EL (cell line): ENCODE data around the gene SLC22A31.

ENCODE experiments used
- DNase-seq: peaks from one replicate; pipeline ENCODE4 v3.0.0-alpha.2; 2016

SLC22A31 gene

GRCh38 chr16:89147085-89147817 is 53.1 kb downstream of the SLC22A31 start:
- no peak for DNase-seq

DNA sequence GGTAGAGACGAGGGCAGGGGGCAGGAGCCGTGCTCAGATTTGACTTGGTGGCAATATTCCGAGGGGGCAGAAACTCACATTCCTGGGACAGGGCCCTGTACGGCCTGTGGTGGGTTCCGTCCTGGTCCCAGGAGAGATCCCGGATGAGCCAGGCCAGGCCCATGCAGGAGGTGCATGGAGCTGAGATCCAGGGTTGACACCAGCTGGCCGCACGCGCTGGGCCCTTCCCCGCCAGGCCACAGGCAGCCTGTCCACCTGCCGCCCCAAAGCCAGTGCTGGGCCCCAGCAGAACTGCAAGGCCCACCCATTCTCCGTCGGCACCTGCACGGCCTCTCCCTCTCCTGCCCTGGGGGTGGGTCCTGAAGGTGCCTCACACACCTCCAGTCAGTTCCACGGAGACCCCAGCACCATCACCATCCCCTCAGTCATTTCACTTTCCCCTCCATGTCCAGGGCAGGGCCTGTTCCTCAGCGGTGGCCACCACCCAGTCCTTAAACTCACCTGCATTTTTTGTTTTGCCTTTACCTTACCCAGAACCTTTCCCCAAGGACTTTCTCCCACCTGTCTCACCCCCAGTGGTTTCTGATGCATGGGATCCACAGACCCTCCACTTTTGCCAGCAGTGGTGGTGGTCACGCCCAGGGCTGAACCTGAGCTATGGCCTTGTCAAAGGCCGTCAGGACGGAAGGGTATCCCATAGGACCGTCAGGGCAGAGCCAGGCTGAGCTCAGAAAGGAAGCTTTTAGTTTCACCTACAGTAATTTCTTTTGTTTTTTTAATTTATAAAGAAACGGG is 53.9 kb downstream of the SLC22A31 start:
- no peak for DNase-seq
